HG03064 (cell line): ENCODE measurements around the gene PTPRN2.

Experiments
- ATAC-seq: cut with Tn5 transposase; IDR thresholded peaks from one replicate; pipeline ENCODE4 v1.9.1; 2021; ENCODE audit warnings: low read depth; ENCODE audit not compliant: unreplicated experiment

Gene PTPRN2

GRCh38 chr7:157969995-157970394, 617.6 kb downstream of the PTPRN2 start:
- no peak for ATAC-seq

- no peak for ATAC-seq
Observed at GRCh38 chr7:157966490-157966889, 621.1 kb downstream of the PTPRN2 start.

- no peak for ATAC-seq
Observed at GRCh38 chr7:157964521-157964920, 623.1 kb downstream of the PTPRN2 start.

- ATAC-seq = no peak
Observed at GRCh38 chr7:157964016-157964415, 623.6 kb downstream of the PTPRN2 start.

GRCh38 chr7:157963526-157963925, 624.1 kb downstream of the PTPRN2 start:
- ATAC-seq = no peak

- ATAC-seq = no peak
Observed at GRCh38 chr7:157962458-157963306, 624.9 kb downstream of the PTPRN2 start.

- ATAC-seq = no peak
Observed at GRCh38 chr7:157961731-157962457, 625.7 kb downstream of the PTPRN2 start.

- no peak for ATAC-seq
Observed at GRCh38 chr7:157955348-157955999, 632.1 kb downstream of the PTPRN2 start.

- no peak for ATAC-seq
Observed at GRCh38 chr7:157954901-157955300, 632.7 kb downstream of the PTPRN2 start.

GRCh38 chr7:157952841-157953645, 634.6 kb downstream of the PTPRN2 start:
- ATAC-seq = no peak

GRCh38 chr7:157952050-157952667, 635.5 kb downstream of the PTPRN2 start:
- no peak for ATAC-seq

- no peak for ATAC-seq
Observed at GRCh38 chr7:157951300-157952049, 636.1 kb downstream of the PTPRN2 start.

GRCh38 chr7:157949711-157950110, 637.9 kb downstream of the PTPRN2 start:
- ATAC-seq = no peak

- no peak for ATAC-seq
Observed at GRCh38 chr7:157947504-157947903, 640.1 kb downstream of the PTPRN2 start.

GRCh38 chr7:157946398-157947060, 641.1 kb downstream of the PTPRN2 start:
- no peak for ATAC-seq

GRCh38 chr7:157945401-157945800, 642.2 kb downstream of the PTPRN2 start:
- ATAC-seq = no peak

- no peak for ATAC-seq
Observed at GRCh38 chr7:157944734-157945291, 642.8 kb downstream of the PTPRN2 start.

- ATAC-seq = no peak
Observed at GRCh38 chr7:157944051-157944450, 643.6 kb downstream of the PTPRN2 start.

- ATAC-seq = no peak
Observed at GRCh38 chr7:157943561-157943960, 644.1 kb downstream of the PTPRN2 start.
